NCI-H69 (cell line): Measurements from ENCODE around the gene C14orf93.

Source experiments
- DNase-seq: peaks from one replicate; lab custom pipeline; 2025; lab: John Stamatoyannopoulos, UW

C14orf93 gene

GRCh38 chr14:23045419-23046357 is 35.7 kb upstream of the C14orf93 start:
- no peak for DNase-seq

GRCh38 chr14:23044840-23045239 is 34.9 kb upstream of the C14orf93 start:
- DNase-seq = no peak

GRCh38 chr14:23043754-23044153 is 33.8 kb upstream of the C14orf93 start:
- DNase-seq = no peak

- DNase-seq = no peak
Observed at GRCh38 chr14:23043145-23043544, 33.2 kb upstream of the C14orf93 start.

- DNase-seq = no peak
Observed at GRCh38 chr14:23042162-23042965, 32.4 kb upstream of the C14orf93 start, which contains the start of gene PSMB11. PSMB11 (plus strand) TSS chr14:23042212; CDS start chr14:23042226, 14 bp downstream.

GRCh38 chr14:23041729-23042128 is 31.8 kb upstream of the C14orf93 start:
- no peak for DNase-seq

GRCh38 chr14:23040100-23040499 is 30.2 kb upstream of the C14orf93 start:
- no peak for DNase-seq

- no peak for DNase-seq
Observed at GRCh38 chr14:23035303-23036144, 25.6 kb upstream of the C14orf93 start.

- no peak for DNase-seq
Observed at GRCh38 chr14:23034498-23035302, 24.8 kb upstream of the C14orf93 start, which contains the start of gene PSMB5. PSMB5 (minus strand) TSS chr14:23034900; CDS start chr14:23034881, 19 bp downstream.

- DNase-seq = no peak
Observed at GRCh38 chr14:23033801-23034497, 24.0 kb upstream of the C14orf93 start.

- DNase-seq = no peak
Observed at GRCh38 chr14:23033251-23033727, 23.3 kb upstream of the C14orf93 start.

- no peak for DNase-seq
Observed at GRCh38 chr14:23030936-23031335, 21.0 kb upstream of the C14orf93 start.

- DNase-seq = no peak
Observed at GRCh38 chr14:23028799-23029198, 18.9 kb upstream of the C14orf93 start.

- peak; percentile 88 for DNase-seq
Observed at GRCh38 chr14:23025151-23025814, 15.3 kb upstream of the C14orf93 start.

GRCh38 chr14:23024612-23025075 is 14.7 kb upstream of the C14orf93 start:
- peak; percentile 86 for DNase-seq

GRCh38 chr14:23023795-23024152 is 13.8 kb upstream of the C14orf93 start:
- DNase-seq = no peak

GRCh38 chr14:23023022-23023794 is 13.3 kb upstream of the C14orf93 start:
- DNase-seq = no peak

- no peak for DNase-seq
Observed at GRCh38 chr14:23021889-23022442, 12.0 kb upstream of the C14orf93 start.
